OCI-LY7 (cell line): ENCODE measurements around the gene DGKB.

ENCODE experiments used
- CTCF ChIP-seq: fragments of 200-600 bp; sonication (generic); conservative IDR thresholded peaks from 2 replicates; pipeline ENCODE4 v1.5.1; 2014; ENCODE audit warnings: mild to moderate bottlenecking, antibody characterized with exemption, low read length, moderate library complexity, mixed read lengths
- EZH2phosphoT487 ChIP-seq: fragments of 200-600 bp; sonication (generic); IDR thresholded peaks from 2 replicates; pipeline ENCODE4 v1.6.1; 2018; ENCODE audit warnings: low read depth, borderline replicate concordance, mild to moderate bottlenecking, mixed run types, antibody characterized with exemption, low read length, moderate library complexity, mixed read lengths

- no peak for TF ChIP-seq CTCF
- no peak for TF ChIP-seq EZH2phosphoT487
Observed at GRCh38 chr7:14341200-14341775, 561.3 kb downstream of the DGKB start.
